ENCODE data around the gene BIRC2. TPM values are rescaled to one million over a fixed set of nuclear protein-coding genes. Genes with fewer than 3 reads are reported as not detected.
A peak's percentile ranks its signal among the peaks of the same experiment; 100 is the strongest.
"Not testable (repeated sequence)": the region's sequence is repeated elsewhere in the genome, so short reads cannot be mapped to it uniquely, and the experiment has no call there.

The BIRC2 gene
- total RNA-seq, 2 experiments from 2014 or later = 107 to 109 TPM

DNA sequence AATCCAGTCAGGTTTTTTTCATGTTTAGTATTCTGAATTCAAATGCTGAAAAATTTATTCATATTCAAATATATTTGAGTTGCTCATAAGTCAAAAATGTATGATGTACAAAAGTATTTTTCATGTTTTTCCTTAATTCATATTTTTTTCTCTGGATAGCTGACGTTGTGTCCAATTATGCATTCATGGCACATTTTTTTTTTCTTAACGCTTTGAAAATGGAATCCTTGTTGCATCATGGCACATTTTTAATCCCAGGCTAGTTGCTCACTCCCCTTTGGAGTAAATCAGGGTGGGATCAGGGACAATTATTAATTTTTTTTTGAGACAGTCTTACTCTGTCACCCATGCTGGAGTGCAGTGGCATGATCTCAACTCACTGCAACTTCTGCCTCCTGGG lies 15.7 kb upstream of the BIRC2 start:
- CTCF ChIA-PET = no interaction called here
- Histone ChIP-seq H3K4me3 (ENCODE audit: low read length) (no peak overlapping the region), H3K27ac (ENCODE audit: low read depth in 1 of 2, low read length in 2 of 2) (no peak overlapping the region), H3K27me3 (ENCODE audit: control insufficient read depth in 1 of 2, insufficient read depth in 2 of 2, low read length in 2 of 2) (no peaks in the 10 kb centered on the region), H3K4me1 (ENCODE audit: insufficient read depth, low read length) (peaks cover 12% of the 10 kb centered on the region), H3K36me3 (ENCODE audit: insufficient read depth, low read length) (peaks cover 99% of the 10 kb centered on the region), H3K9me3 (ENCODE audit: control insufficient read depth in 1 of 2, insufficient read depth in 1 of 2, low read length in 2 of 2) (no peaks in the 10 kb centered on the region)
- intact Hi-C loops (cut with DNase I, micrococcal nuclease) = no loop called here
- Mint-ChIP-seq H3K4me1 (ENCODE audit: low read depth) (peaks cover 5% of the 10 kb centered on the region), H3K4me3 (no peak overlapping the region), H3K27ac (no peak overlapping the region), H3K27me3 (no peaks in the 10 kb centered on the region), H3K36me3 (ENCODE audit: low read depth) (peaks cover 85% of the 10 kb centered on the region), H3K9me3 (no peaks in the 10 kb centered on the region)
- no peak for ATAC-seq (ENCODE audit: poor library complexity)
- POLR2A ChIA-PET = interaction anchor here (1.7 kb wide), 1 partner anchor 14 kb away, joined by 3 read pairs; the partner anchor contains the start of gene BIRC3
- no peak for DNase-seq
- TF ChIP-seq CTCF (IDR thresholded peaks at IDR 0.05) = no peak

DNA sequence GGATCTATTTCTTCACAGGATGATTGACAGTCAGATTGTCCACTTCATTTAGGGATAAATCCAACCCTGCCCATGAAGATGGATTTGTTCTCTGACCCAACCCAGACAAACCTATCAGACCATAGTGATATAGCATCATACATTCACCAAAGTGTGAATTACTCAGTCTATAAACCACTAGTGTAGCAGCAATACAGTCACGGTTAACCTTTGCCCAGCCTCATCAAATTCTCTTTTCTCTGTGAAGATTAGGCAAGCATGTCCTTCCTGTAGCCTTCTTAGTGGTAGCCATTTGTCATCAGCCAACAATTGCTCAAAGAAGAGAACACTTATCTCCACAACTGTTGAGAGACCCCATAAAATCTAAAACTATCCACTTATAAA lies 14.4 kb upstream of the BIRC2 start:
- Mint-ChIP-seq H3K4me1 (ENCODE audit: low read depth) (no peaks in the 10 kb centered on the region), H3K36me3 (ENCODE audit: low read depth) (peaks cover 83% of the 10 kb centered on the region), H3K27me3 (no peaks in the 10 kb centered on the region), H3K9me3 (no peaks in the 10 kb centered on the region), H3K4me3 (no peak overlapping the region), H3K27ac (peak overlapping the region; percentile 8)
- Histone ChIP-seq H3K36me3 (ENCODE audit: insufficient read depth, low read length) (peaks cover 99% of the 10 kb centered on the region), H3K9me3 (ENCODE audit: control insufficient read depth in 1 of 2, insufficient read depth in 1 of 2, low read length in 2 of 2) (no peaks in the 10 kb centered on the region), H3K4me3 (ENCODE audit: low read length) (no peak overlapping the region), H3K27me3 (ENCODE audit: control insufficient read depth in 1 of 2, insufficient read depth in 2 of 2, low read length in 2 of 2) (no peaks in the 10 kb centered on the region), H3K27ac (ENCODE audit: low read depth in 1 of 2, low read length in 2 of 2) (no peak overlapping the region), H3K4me1 (ENCODE audit: insufficient read depth, low read length) (peaks cover 3% of the 10 kb centered on the region)
- ChIA-PET CTCF (no interaction called here), POLR2A (interaction anchor here (1.0 to 1.7 kb wide), 2 partner anchors 15 to 39 kb away, joined by 3 to 4 read pairs; partner anchors contain the start of gene BIRC3)
- ATAC-seq (ENCODE audit: poor library complexity) = no peak
- intact Hi-C loops (cut with DNase I, micrococcal nuclease) = no loop called here
- TF ChIP-seq CTCF (IDR thresholded peaks at IDR 0.05) = no peak
- no peak for DNase-seq

DNA sequence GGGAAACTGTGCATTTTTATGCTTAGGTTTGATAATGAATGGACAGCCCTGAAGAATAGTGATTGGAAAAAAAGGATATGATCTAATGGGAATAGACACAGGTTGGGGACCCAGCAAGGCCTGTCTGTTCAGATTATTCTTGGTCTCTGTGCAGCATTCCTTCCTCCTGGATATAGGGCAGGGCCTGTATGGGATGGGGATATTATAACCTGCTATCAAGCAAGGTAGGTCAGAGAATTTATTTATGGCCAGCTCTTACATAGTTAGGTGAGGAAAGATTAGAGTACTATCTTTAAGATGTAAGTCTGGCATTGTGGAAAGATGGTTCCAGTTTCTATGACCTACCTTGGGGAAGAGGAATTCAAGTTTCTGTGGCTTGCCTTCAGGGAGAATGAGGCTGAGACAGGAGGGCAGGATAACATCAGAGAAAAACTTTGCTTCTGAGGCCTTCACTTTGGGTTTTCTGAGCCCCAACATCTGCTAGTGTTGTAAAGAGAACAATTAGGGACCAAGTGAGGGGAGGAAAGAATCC lies 8.5 kb upstream of the BIRC2 start:
- Mint-ChIP-seq H3K4me3 (no peak overlapping the region), H3K9me3 (no peaks in the 10 kb centered on the region), H3K27me3 (no peaks in the 10 kb centered on the region), H3K27ac (peak overlapping the region; percentile 28), H3K4me1 (ENCODE audit: low read depth) (peaks cover 5% of the 10 kb centered on the region), H3K36me3 (ENCODE audit: low read depth) (peaks cover 46% of the 10 kb centered on the region)
- Histone ChIP-seq H3K9me3 (ENCODE audit: control insufficient read depth in 1 of 2, insufficient read depth in 1 of 2, low read length in 2 of 2) (no peaks in the 10 kb centered on the region), H3K36me3 (ENCODE audit: insufficient read depth, low read length) (peaks cover 57% of the 10 kb centered on the region), H3K4me1 (ENCODE audit: insufficient read depth, low read length) (peaks cover 3% of the 10 kb centered on the region), H3K27ac (ENCODE audit: low read depth in 1 of 2, low read length in 2 of 2) (peak overlapping the region in 1 of 2 donors; percentile 35), H3K4me3 (ENCODE audit: low read length) (no peak overlapping the region), H3K27me3 (ENCODE audit: control insufficient read depth in 1 of 2, insufficient read depth in 2 of 2, low read length in 2 of 2) (no peaks in the 10 kb centered on the region)
- POLR2A ChIA-PET = interaction anchor here (1.0 kb wide), 1 partner anchor 44 kb away, joined by 3 read pairs; no protein-coding TSS in a partner anchor
- ATAC-seq (ENCODE audit: poor library complexity) (no peak), DNase-seq (no peak)
- intact Hi-C loops (cut with DNase I, micrococcal nuclease) = no loop called here
- no peak for TF ChIP-seq CTCF (IDR thresholded peaks at IDR 0.05)
- CTCF ChIA-PET = interaction anchor here (1.5 to 1.7 kb wide), 3 partner anchors 13 to 157 kb away, joined by 4 to 8 read pairs (median 4); no protein-coding TSS in a partner anchor

DNA sequence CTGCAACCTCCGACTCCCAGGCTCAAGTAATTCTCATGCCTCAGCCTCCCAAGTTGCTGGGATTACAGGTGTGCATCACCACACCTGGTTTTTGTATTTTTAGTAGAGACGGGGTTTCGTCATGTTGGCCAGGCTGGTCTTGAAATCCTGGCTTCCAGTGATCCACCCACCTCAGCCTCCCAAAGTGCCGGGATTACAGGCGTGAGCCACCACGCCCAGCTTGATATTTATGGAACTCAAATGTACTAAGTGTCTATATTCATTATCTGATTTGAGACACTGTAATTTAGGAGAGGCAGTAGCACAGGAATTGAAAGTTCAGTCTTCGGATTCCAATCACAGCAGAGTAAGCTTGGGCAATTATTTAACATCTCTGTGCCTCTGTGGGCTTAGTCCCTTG lies 5.7 kb upstream of the BIRC2 start:
- not testable (repeated sequence) for H3K4me3 ChIP-seq (ENCODE audit: low read length); H3K9me3 ChIP-seq (ENCODE audit: control insufficient read depth in 1 of 2, insufficient read depth in 1 of 2, low read length in 2 of 2); DNase-seq; H3K27me3 Mint-ChIP-seq; ATAC-seq (ENCODE audit: poor library complexity); H3K4me3 Mint-ChIP-seq; H3K27me3 ChIP-seq (ENCODE audit: control insufficient read depth in 1 of 2, insufficient read depth in 2 of 2, low read length in 2 of 2); H3K4me1 ChIP-seq (ENCODE audit: insufficient read depth, low read length); H3K9me3 Mint-ChIP-seq; H3K27ac ChIP-seq (ENCODE audit: low read depth in 1 of 2, low read length in 2 of 2)
- H3K36me3 ChIP-seq (ENCODE audit: insufficient read depth, low read length) = peaks cover 29% of the 10 kb centered on the region
- peaks cover 34% of the 10 kb centered on the region for H3K36me3 Mint-ChIP-seq (ENCODE audit: low read depth)
- H3K4me1 Mint-ChIP-seq (ENCODE audit: low read depth) = peaks cover 13% of the 10 kb centered on the region
- POLR2A ChIA-PET = interaction anchor here (0.9 to 2.0 kb wide), 11 partner anchors 19 to 325 kb away, joined by 3 to 12 read pairs (median 5); no protein-coding TSS in a partner anchor
- intact Hi-C loops (cut with DNase I, micrococcal nuclease) = loop anchor here (1.0 to 10.0 kb wide), 7 partner anchors 53 to 599 kb away; no protein-coding TSS in a partner anchor
- CTCF ChIA-PET = interaction anchor here (0.8 to 2.4 kb wide), 28 partner anchors 14 to 325 kb away, joined by 3 to 24 read pairs (median 5); no protein-coding TSS in a partner anchor
- peak overlapping the region; percentile 72 for H3K27ac Mint-ChIP-seq
